Measurements from ENCODE around the gene ALG14. TPM values are rescaled to one million over a fixed set of nuclear protein-coding genes. Genes with fewer than 3 reads are reported as not detected.
"Not testable (repeated sequence)": the region's sequence is repeated elsewhere in the genome, so short reads cannot be mapped to it uniquely, and the experiment has no call there.

Gene ALG14
- total RNA-seq, 1 experiment from 2014 or later, result 2.4 TPM

DNA sequence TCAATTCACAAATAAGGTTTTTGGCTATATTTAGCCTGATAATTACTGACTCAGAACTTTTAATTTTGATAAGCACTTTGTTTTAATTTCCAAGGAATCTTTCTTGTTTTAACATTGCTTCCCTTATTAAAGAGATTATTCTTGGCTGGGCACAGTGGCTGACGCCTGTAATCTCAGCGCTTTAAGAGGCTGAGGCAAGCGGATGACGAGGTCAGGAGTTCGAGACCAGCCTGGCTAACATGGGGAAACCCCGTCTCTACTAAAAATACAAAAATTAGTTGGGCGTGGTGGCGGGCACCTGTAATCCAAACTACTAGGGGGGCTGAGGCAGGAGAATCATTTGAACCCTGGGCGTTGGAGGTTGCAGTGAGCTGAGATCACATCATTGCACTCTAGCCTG is 13.8 kb downstream of the ALG14 start:
- no peak for DNase-seq (ENCODE audit: low read depth)

DNA sequence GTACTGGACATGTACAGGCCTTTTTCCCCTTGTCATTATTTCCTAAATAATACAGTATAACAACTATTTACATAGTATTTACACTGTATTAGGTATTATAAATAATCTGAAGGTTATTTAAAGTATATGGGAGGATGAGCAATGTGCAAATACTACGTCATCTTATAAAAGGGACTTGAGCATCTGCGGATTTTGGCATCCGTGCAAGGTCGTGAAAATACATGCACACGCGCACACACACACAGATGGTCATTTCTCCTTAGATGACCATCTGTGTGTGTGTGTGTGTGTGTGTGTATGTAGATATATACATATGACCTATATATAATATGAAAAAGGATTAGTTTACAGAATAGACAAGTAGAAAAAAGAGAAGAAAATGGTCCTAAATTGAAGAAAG is 15.4 kb downstream of the ALG14 start:
- in situ Hi-C loops (cut with HindIII; ENCODE audit: low pct_unique_long_range_greater_than_20kb, low sequenced_read_pairs), result no loop called here
- no peak for DNase-seq (ENCODE audit: low read depth)

More for the DNA sequence above, 13.8 kb downstream of the ALG14 start:
- in situ Hi-C loops (cut with HindIII; ENCODE audit: low pct_unique_long_range_greater_than_20kb, low sequenced_read_pairs), result no loop called here

DNA sequence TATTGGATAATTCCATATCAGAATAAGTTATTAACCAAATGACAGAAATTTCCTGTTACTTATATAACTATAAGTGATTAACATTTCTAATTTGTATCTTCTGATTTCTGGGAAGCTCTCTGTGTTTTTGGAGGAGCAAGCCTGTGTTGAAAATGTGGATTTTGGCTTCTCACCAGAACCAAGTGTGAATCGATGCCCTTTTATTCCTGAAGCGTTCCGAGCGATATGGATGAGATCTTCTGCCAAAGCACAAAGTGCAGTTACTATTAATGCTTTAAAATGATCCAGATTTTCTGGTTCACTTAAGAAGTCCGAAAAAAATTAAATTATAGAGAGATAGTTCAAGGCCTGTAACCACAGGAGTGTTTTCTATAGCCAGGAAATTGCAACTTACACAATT is 22.8 kb downstream of the ALG14 start:
- in situ Hi-C loops (cut with HindIII; ENCODE audit: low pct_unique_long_range_greater_than_20kb, low sequenced_read_pairs), result no loop called here
- DNase-seq (ENCODE audit: low read depth), result no peak

- in situ Hi-C loops (cut with HindIII; ENCODE audit: low pct_unique_long_range_greater_than_20kb, low sequenced_read_pairs), result no loop called here
- DNase-seq (ENCODE audit: low read depth), result no peak
Observed at GRCh38 chr1:95048317-95048716, 24.4 kb downstream of the ALG14 start.

DNA sequence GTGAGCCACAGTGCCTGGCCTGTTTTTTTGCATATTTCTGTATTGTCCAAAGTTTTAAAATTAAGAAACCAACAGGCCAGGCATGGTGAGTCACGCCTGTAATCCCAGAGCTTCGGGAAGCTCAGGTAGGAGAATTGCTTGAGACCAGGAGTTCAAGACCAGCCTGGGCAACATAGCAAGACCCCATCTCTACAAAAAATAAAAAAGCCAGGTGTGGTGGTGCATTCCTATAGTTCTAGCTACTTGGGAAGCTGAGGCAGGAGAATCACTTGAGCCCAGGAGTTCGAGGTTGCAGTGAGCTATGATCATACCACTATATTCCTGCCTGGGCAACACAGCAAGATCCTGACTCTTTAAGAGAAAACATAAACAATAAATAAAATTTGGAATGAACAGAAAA is 25.1 kb downstream of the ALG14 start:
- in situ Hi-C loops (cut with HindIII; ENCODE audit: low pct_unique_long_range_greater_than_20kb, low sequenced_read_pairs); DNase-seq (ENCODE audit: low read depth): not testable (repeated sequence)

- in situ Hi-C loops (cut with HindIII; ENCODE audit: low pct_unique_long_range_greater_than_20kb, low sequenced_read_pairs), result no loop called here
- no peak for DNase-seq (ENCODE audit: low read depth)
Observed at GRCh38 chr1:95046359-95046758, 26.4 kb downstream of the ALG14 start.

GRCh38 chr1:95043141-95043980 is 29.4 kb downstream of the ALG14 start:
- in situ Hi-C loops (cut with HindIII; ENCODE audit: low pct_unique_long_range_greater_than_20kb, low sequenced_read_pairs), result no loop called here
- peak; percentile 56 for DNase-seq (ENCODE audit: low read depth)

- DNase-seq (ENCODE audit: low read depth), result no peak
- in situ Hi-C loops (cut with HindIII; ENCODE audit: low pct_unique_long_range_greater_than_20kb, low sequenced_read_pairs), result no loop called here
Observed at GRCh38 chr1:95042286-95042685, 30.5 kb downstream of the ALG14 start.

DNA sequence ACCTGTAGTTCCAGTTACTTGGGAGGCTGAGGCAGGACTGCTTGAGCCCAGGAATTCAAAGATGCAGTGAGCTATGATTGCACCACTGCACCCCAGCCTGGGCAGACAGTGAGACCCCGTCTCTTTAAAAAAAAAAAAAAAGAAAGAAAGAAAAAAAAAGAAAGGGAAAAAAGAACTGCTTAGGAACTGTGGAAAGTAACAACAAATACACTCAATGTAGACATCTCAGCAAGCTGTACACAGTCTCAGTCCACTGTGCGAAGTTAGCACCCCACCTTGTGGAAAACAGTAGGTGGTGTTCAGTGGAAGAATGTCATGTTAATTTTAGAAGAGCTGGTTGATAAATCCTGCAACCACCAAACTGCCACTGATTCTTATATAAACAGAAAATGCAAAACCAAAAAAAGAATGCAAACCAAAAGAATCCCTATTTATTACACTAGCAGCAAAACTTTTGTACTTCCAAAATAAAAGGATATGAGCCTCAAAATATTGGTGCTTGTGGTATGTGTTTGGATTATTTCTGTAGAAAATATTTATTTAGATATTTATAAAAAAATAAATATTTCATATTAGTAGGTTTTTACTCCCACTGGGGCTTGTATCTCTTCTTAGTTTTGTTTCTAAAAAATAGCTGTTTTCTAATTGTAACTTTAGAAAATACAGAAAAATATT is 31.1 kb downstream of the ALG14 start:
- peak; percentile 51 for DNase-seq (ENCODE audit: low read depth)
- in situ Hi-C loops (cut with HindIII; ENCODE audit: low pct_unique_long_range_greater_than_20kb, low sequenced_read_pairs), result no loop called here

DNA sequence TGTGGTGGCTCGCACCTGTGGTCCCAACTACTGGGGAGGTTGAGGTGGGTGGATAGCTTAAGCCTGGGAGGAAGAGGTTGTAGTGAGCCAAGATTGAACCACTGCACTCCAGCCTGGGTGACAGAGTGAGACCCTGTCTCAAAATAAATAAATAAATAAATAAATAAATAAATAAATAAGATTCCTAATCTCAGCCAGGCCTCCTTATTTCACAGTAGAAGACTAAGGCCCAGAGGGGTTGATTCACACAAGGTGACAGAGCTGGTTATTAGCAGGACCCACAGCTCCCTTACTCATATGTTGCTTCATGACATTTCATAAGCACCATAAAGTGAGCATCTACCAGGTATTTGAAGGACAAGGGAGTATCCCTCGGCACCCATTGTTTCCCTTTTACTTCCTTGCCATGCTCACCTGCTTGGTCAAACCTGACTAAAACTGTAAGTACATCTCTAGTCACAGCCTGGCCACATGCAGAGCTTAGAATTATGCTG is 32.7 kb downstream of the ALG14 start:
- DNase-seq (ENCODE audit: low read depth), result no peak
- in situ Hi-C loops (cut with HindIII; ENCODE audit: low pct_unique_long_range_greater_than_20kb, low sequenced_read_pairs), result no loop called here

DNA sequence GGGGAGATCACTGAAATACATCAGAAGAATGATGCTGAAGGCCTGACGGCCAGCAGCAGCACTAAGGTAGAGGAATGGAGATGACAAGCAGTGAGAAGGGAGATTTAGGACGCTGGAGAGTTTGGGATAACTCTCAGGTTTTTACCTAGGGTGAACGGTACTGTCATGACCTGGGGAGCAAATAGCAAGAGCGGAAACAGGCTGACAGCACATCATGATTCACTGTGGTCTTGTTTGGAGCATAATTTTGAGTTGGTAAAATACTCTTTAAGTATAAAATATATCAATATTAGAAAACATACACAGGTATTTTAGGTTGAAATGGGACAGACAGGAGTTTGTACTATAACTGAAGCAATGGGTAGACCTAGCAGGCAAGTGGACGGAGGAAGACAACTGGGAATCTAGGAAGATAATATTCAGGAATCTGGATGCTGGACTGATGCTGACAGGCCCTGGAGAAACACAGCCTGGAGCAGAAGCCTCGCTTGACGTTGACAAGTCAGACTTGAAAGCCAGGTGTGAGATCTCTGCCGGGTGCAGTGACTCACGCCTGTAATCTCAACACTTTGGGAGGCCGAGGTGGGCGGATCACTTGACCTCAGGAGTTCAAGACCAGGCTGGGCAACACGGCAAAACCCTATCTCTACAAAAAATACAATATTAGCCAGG is 33.3 kb downstream of the ALG14 start:
- in situ Hi-C loops (cut with HindIII; ENCODE audit: low pct_unique_long_range_greater_than_20kb, low sequenced_read_pairs), result no loop called here
- DNase-seq (ENCODE audit: low read depth), result no peak

DNA sequence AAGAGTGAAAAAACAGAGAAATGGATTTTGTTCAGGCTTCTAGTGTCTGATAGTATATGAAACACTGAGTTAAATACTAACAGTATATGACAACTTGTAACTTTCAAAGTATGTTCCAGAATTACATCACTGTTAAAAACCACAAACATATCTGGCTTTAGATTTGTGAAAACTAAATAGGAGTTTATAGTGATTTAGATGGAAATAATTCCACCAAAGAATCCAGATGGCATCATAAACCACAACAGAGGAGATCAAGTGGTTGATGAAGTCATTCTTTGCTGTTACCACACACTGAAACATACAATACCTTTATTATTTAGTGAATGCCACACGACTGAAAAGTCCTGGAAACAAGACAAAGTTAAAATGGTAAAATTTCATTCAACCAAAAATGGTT is 37.2 kb downstream of the ALG14 start:
- in situ Hi-C loops (cut with HindIII; ENCODE audit: low pct_unique_long_range_greater_than_20kb, low sequenced_read_pairs), result no loop called here

DNA sequence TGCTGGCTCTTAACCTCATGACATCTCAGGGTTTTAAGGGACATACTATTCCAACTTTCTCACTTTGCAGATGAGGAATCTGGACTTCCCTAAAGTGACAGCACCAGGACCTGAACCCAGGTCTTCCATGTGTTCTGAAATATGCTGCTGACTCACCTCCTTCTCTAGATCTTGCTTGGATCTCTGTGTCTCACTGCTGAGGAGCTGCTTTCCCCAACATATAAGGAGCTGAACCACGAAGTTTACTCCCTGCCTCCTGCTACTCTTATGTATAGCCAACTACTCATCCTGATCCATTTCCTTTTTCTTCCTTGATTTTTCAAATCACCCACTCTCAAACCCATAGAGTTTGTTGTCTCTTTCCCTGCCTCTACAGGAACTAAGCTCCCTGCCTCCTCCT is 38.2 kb downstream of the ALG14 start:
- DNase-seq (ENCODE audit: low read depth), result no peak

More for the DNA sequence above, 37.2 kb downstream of the ALG14 start:
- no peak for DNase-seq (ENCODE audit: low read depth)

GRCh38 chr1:95033843-95034242 is 38.9 kb downstream of the ALG14 start:
- no peak for DNase-seq (ENCODE audit: low read depth)
- in situ Hi-C loops (cut with HindIII; ENCODE audit: low pct_unique_long_range_greater_than_20kb, low sequenced_read_pairs), result no loop called here

More for the DNA sequence above, 38.2 kb downstream of the ALG14 start:
- in situ Hi-C loops (cut with HindIII; ENCODE audit: low pct_unique_long_range_greater_than_20kb, low sequenced_read_pairs), result no loop called here

GRCh38 chr1:95029532-95029931 is 43.2 kb downstream of the ALG14 start:
- DNase-seq (ENCODE audit: low read depth), result no peak
- in situ Hi-C loops (cut with HindIII; ENCODE audit: low pct_unique_long_range_greater_than_20kb, low sequenced_read_pairs), result no loop called here

GRCh38 chr1:95028954-95029353 is 43.8 kb downstream of the ALG14 start:
- in situ Hi-C loops (cut with HindIII; ENCODE audit: low pct_unique_long_range_greater_than_20kb, low sequenced_read_pairs), result no loop called here
- no peak for DNase-seq (ENCODE audit: low read depth)

- in situ Hi-C loops (cut with HindIII; ENCODE audit: low pct_unique_long_range_greater_than_20kb, low sequenced_read_pairs), result no loop called here
- DNase-seq (ENCODE audit: low read depth), result no peak
Observed at GRCh38 chr1:95027046-95027445, 45.7 kb downstream of the ALG14 start.

GRCh38 chr1:95023399-95024043 is 49.2 kb downstream of the ALG14 start:
- in situ Hi-C loops (cut with HindIII; ENCODE audit: low pct_unique_long_range_greater_than_20kb, low sequenced_read_pairs), result no loop called here
- DNase-seq (ENCODE audit: low read depth), result no peak

DNA sequence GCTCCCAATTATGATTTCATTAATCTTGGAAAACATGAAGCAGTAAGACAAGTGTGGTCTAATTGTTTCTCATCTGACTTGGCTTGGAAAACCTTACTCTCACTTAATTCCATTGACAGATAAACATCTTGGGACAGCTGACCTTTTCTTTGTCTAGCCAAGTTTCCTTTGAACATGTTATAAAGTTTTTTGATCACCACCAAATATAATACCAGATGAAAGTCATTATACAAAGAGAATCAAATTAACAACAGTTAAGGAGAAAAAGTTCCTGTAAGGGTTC is 50.2 kb downstream of the ALG14 start:
- in situ Hi-C loops (cut with HindIII; ENCODE audit: low pct_unique_long_range_greater_than_20kb, low sequenced_read_pairs), result no loop called here
- DNase-seq (ENCODE audit: low read depth), result no peak
